NCI-H187 treated with DMSO at 0.1 percent for 48 hours (cell line): ENCODE measurements around the gene CDK18.
"Not testable (repeated sequence)": the region's sequence is repeated elsewhere in the genome, so short reads cannot be mapped to it uniquely, and the experiment has no call there.

Experiments used
- DNase-seq: peaks from one replicate; lab custom pipeline; 2025; lab: John Stamatoyannopoulos, UW

Gene CDK18

GRCh38 chr1:205504311-205505075 is at the start of gene CDK18:
Gene CDK18 (plus strand): TSS chr1:205504669. CDS start chr1:205523168, 18,499 bp downstream.
- DNase-seq: peak; percentile 66

GRCh38 chr1:205454903-205455335 is 49.5 kb upstream of the CDK18 start:
- no peak for DNase-seq

GRCh38 chr1:205455581-205456382 is 48.7 kb upstream of the CDK18 start, which contains the start of gene BLACAT1:
Gene BLACAT1 (minus strand): TSS chr1:205456045.
- DNase-seq: no peak

- no peak for DNase-seq
Measured at GRCh38 chr1:205456383-205456867, 48.0 kb upstream of the CDK18 start.

- DNase-seq: peak; percentile 74
Measured at GRCh38 chr1:205456868-205457745, 47.4 kb upstream of the CDK18 start.

GRCh38 chr1:205458777-205459566 is 45.5 kb upstream of the CDK18 start:
- DNase-seq: no peak

- no peak for DNase-seq
Measured at GRCh38 chr1:205465392-205465791, 39.1 kb upstream of the CDK18 start.

- DNase-seq: no peak
Measured at GRCh38 chr1:205466595-205467220, 37.8 kb upstream of the CDK18 start.

- DNase-seq: no peak
Measured at GRCh38 chr1:205470131-205470530, 34.3 kb upstream of the CDK18 start.

GRCh38 chr1:205472737-205473441 is 31.6 kb upstream of the CDK18 start:
- DNase-seq: no peak

GRCh38 chr1:205473475-205473874 is 31.0 kb upstream of the CDK18 start:
- DNase-seq: no peak

GRCh38 chr1:205473966-205474365 is 30.5 kb upstream of the CDK18 start:
- DNase-seq: no peak

- DNase-seq: no peak
Measured at GRCh38 chr1:205474571-205474970, 29.9 kb upstream of the CDK18 start.

GRCh38 chr1:205475855-205476254 is 28.6 kb upstream of the CDK18 start:
- DNase-seq: no peak

- DNase-seq: no peak
Measured at GRCh38 chr1:205476648-205477047, 27.8 kb upstream of the CDK18 start.

- no peak for DNase-seq
Measured at GRCh38 chr1:205477121-205477758, 27.2 kb upstream of the CDK18 start.

GRCh38 chr1:205477759-205478247 is 26.7 kb upstream of the CDK18 start:
- no peak for DNase-seq

- DNase-seq: not testable (repeated sequence)
Measured at GRCh38 chr1:205478985-205479384, 25.5 kb upstream of the CDK18 start.

GRCh38 chr1:205480349-205480985 is 24.0 kb upstream of the CDK18 start:
- DNase-seq: no peak
